HG03108 (cell line): Measurements from ENCODE around the gene ARNT2.

Source experiments
- ATAC-seq: cut with Tn5 transposase; IDR thresholded peaks from one replicate; pipeline ENCODE4 v1.9.1; 2021; ENCODE audit warnings: moderate library complexity; ENCODE audit not compliant: unreplicated experiment

Gene ARNT2

DNA sequence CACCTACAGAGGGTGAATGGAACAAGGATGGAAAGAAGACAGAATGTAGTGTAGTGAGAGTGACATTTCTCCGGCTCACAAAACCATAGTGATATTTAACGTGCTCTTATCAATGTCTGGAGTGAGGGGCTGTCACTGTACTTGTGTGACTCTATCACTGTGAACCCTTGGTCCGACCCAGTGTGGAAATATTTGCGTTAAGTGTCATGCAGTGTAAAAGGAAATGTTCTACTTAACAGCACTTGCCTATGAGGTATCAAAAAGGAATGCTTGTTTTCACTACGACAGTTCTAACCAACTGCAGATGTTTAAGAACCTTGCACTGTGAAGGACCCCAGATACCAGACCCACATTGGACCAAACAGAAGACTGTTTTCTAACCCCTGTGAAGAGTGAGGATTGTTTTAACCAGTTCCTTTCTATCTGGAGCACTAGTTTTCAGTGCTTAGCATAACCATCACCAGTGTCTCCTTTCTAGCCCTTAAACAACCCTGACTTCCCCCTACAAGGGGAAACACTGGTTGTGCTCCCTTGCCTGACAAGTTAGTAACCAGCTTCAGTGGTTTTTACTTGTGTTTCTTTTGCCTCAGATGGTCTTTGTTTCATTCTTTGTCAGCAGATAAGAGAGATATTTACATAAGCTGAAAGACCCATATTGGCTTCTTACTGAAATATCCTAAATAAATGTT is 146.2 kb downstream of the ARNT2 start:
- ATAC-seq = no peak

DNA sequence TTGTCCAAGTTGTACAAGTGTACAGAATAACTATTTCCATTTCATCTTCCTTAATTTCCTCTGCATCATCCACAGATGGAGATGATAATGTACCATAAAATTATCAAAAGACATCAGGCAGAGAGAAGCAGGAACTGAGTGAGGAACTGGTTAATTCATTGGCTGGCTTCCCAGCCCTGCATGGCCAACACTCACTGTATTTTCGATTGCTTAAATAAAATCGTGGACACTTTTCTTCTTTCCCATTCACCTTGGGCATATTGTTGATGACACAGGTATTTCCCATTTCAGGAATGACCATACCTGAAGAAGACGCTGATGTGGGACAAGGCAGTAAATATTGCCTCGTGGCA is 146.7 kb downstream of the ARNT2 start:
- no peak for ATAC-seq

DNA sequence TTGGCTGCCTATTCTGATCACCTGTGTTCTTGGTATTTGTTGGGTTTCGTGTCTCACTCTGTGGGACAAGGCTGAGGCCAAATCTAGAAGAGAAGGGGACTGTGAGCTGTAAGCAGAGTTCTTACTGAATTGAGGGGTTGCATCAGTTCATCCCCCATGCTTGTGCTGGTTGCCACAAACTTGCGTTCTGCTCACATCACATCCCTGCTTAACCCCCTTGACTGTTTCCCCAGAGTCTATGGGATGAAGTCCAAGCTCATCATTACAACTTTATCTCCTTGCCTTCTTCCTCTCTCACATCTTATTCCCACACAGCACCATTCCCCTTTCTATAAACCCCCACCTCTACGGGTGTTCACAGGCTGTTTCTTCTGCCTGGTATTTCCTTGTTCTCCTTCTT is 147.2 kb downstream of the ARNT2 start:
- ATAC-seq = no peak

DNA sequence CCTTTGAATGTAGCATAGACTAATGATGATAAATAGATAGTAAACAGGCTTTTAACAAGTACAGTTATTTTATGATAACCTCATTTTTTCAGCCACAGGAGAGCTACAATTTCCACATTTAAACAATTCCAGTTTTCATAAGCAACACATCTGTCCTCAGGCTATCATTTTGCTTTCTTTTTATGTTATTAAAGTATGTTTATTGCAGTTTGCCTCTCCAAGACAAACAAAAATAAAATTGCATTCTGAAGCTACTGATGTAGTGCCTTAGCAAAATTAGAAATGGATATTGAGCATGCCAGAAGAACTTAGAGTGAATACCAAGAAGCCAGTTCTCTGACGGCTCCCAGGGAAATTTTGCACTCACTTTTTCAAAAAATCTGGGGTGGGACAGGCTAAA is 150.4 kb downstream of the ARNT2 start:
- no peak for ATAC-seq

- no peak for ATAC-seq
Measured at GRCh38 chr15:80556694-80557367, 152.6 kb downstream of the ARNT2 start.

DNA sequence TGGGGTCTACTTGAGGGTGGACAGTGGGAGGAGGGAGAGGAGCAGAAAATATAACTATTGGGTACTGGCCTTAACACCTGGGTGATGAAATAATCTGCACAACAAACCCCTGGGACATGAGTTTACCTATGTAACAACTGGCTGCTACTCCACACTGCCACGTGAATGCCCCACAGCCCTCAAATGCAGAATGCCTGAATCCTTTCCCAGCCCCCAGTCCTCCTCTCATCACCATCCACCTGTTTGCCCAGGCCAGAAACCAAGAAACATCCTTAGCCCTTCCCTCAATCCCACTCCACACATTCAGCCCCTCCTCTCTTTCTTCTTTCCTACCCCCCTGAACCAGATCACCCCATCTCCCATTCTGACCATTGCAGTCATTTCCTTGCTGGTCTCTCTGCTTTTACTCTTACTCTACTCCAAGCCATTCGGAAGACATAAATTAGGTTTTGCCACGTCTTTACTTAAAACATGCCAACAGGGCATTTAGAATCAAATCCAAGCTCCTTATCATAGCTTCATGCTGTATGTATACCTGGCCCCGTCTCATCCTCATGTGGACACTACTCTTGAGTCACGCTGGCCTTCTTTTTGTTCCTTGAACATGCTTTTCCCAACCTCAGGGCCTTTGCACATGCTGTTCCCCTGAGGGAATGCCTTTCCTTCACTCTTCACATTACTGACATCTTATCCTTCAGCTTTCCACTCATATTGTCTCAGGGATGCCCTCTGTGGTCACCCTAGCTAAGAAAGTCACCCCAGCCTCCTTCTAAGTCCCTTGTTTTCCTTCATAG is 153.5 kb downstream of the ARNT2 start:
- ATAC-seq = no peak

- no peak for ATAC-seq
Measured at GRCh38 chr15:80558631-80559319, 154.6 kb downstream of the ARNT2 start.

DNA sequence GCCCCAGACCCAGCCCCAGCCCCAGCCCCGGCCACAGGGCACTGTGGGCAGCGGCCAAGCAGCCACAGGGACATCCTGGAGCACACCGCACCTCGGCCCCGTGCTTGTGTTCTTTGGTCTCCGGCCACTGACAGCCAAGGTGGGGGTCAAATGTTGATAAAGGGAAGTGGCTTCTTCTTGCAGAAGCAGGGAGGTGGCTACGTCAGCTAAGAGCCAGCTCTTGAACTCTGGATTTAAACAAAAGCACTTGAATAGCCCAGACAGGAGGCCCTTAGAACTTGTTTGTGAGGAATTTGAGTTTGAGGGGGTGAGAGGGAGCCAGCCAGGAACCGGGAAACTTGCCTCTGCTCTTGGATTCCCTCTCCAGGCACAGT is 155.1 kb downstream of the ARNT2 start:
- no peak for ATAC-seq

DNA sequence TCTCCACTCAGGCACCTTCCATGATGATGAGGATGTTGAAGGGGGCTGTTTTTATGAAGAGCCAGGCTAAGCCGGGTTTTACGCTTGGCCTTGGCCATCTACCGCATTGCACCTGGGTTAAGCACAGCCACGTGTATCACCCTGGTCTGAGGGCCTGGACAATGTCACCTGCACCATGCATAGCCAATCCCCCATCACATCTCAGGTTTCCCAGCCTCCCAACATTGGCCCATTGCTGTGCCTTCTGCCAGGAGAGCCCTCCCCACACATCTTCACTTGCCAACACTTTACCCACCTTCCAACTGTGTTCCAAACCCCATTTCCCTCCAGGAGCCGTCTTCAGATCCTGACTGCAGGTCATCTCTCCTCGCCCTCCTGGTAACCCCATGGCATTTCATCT is 155.6 kb downstream of the ARNT2 start:
- ATAC-seq = no peak

GRCh38 chr15:80560601-80561400 is 156.6 kb downstream of the ARNT2 start:
- no peak for ATAC-seq

- no peak for ATAC-seq
Measured at GRCh38 chr15:80561500-80561899, 157.3 kb downstream of the ARNT2 start.

DNA sequence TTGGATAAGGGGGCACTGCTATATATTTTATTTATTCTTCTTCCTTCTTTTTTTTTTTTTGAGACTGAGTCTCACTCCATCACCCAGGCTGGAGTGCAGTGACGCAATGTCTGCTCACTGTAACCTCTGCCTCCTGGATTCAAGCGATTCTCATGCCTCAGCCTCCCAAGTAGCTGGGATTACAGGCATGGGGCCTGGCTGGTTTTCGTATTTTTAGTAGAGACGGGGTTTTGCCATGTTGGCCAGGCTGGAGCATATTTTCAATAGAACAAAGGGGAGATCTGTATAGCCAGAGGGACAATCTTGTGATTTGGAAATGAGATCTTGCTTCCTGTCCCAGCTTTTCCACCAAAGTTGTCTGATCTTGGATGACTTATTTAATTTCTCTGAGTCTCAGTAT is 157.9 kb downstream of the ARNT2 start:
- ATAC-seq = no peak

GRCh38 chr15:80562846-80563245 is 158.7 kb downstream of the ARNT2 start:
- ATAC-seq = no peak

- ATAC-seq = no peak
Measured at GRCh38 chr15:80563372-80563997, 159.3 kb downstream of the ARNT2 start.

GRCh38 chr15:80564056-80564455 is 159.9 kb downstream of the ARNT2 start:
- ATAC-seq = no peak

DNA sequence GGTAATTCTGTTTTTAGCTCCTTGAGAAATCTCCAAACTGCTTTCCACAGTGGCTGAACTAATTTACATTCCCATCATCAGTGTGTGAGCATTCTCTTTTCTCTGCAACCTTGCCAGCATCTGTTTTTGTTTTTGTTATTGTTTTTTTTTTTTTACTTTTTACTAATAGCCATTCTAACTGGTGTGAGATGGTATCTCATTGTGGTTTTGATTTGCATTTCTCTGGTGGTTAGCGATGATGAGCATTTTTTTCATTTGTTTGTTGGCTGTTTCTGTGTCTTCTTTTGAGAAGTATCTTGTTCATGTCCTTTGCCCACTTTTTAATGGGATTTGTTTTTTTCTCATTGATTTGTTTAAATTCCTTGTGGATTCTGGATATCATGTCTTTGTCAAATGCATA is 161.2 kb downstream of the ARNT2 start:
- ATAC-seq = no peak

DNA sequence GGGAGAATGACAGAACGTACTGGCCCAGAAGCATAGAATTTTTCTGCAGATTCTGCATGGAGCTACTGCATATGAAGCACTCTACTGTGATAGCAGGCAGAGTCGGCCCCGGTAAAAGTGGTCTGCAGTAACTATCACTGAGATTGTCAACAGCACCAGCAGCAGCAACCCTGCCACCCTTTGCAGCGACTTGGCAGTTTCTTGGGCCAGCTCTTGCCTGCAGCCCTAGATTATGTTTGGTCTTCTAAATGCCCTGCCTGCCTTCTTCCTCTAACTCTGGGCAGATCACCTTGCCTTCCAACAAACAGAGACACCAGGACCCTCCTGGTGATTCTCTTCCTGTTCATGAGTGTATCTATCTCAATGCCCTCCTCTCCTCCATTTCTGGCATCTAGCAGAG is 161.8 kb downstream of the ARNT2 start:
- ATAC-seq = no peak

DNA sequence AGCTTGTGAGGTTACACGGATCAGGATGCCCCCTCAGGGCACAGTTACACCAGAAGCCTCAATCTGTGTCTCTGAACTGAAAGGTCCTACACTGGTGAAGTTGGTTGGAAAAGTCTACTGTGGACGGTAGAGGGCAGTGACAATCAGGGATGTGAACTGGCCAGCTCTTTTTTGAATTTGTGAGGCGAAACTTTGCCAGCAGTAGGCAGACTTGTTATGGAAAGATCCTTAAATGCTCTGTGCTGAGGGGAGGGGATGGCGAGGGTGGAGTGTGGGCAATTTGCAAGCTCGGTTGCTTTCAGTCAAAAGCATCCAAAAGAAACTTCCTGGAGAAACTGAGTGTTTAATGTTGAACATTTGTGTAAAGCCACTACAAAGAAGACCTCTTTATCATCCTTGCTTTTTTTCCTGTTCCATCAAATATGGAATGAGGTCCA is 163.6 kb downstream of the ARNT2 start:
- no peak for ATAC-seq

GRCh38 chr15:80568298-80568697 is 164.1 kb downstream of the ARNT2 start:
- ATAC-seq = no peak

DNA sequence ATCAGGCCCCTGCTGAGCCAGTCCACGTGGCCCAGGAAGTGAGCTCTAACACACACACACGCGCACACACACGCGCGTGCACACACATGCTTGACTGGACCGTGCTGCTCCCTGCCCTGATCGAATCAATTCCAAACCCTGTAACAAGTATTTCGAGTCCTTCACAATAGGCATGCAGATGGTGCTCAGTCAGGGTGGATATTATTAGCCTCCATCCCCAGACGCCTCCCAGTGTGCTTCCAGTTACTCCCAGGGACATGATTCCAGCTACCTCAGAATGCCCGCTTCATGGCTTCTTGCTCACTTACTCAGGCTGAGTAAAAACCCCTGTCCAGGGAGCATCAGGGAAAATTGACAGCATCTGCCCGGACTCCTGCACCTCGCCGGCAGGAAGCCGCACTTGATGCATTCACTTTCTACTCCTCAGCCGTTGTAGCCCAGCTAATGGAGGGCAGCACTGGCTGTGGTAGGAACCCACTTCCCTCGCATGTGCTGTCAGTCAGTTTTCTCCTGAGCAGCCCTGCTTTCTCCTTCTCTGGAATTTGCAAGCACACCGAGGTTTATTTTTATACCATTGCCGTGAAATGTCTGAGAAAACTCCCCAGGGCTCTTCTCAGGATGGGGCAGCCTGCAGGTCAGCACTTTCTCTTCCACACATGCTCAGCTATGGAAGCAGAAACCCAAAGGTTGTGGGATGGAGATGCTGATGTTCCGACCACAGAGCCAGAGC is 164.9 kb downstream of the ARNT2 start:
- ATAC-seq = no peak
